NCI-H1436 treated with DMSO at 0.1 percent for 48 hours (cell line): ENCODE data around the gene WDR7.

Experiments used
- DNase-seq: peaks from one replicate; lab custom pipeline; 2025; lab: John Stamatoyannopoulos, UW

Gene WDR7

GRCh38 chr18:56995579-56996188 lies 344.5 kb downstream of the WDR7 start:
- no peak for DNase-seq

- DNase-seq, result no peak
Measured at GRCh38 chr18:56997200-56997599, 346.0 kb downstream of the WDR7 start.

- DNase-seq, result no peak
Measured at GRCh38 chr18:56999823-57000222, 348.7 kb downstream of the WDR7 start.

GRCh38 chr18:57002627-57003026 lies 351.5 kb downstream of the WDR7 start:
- no peak for DNase-seq

- no peak for DNase-seq
Measured at GRCh38 chr18:57003342-57003741, 352.2 kb downstream of the WDR7 start.

GRCh38 chr18:57004366-57005121 lies 353.4 kb downstream of the WDR7 start:
- DNase-seq, result no peak

GRCh38 chr18:57008001-57008686 lies 357.0 kb downstream of the WDR7 start:
- no peak for DNase-seq

- DNase-seq, result no peak
Measured at GRCh38 chr18:57009844-57010243, 358.7 kb downstream of the WDR7 start.

GRCh38 chr18:57014772-57015413 lies 363.7 kb downstream of the WDR7 start:
- DNase-seq, result no peak

- DNase-seq, result no peak
Measured at GRCh38 chr18:57015451-57015850, 364.3 kb downstream of the WDR7 start.

- DNase-seq, result no peak
Measured at GRCh38 chr18:57018845-57019244, 367.7 kb downstream of the WDR7 start.

GRCh38 chr18:57022716-57023115 lies 371.6 kb downstream of the WDR7 start:
- no peak for DNase-seq

- DNase-seq, result no peak
Measured at GRCh38 chr18:57023275-57023882, 372.2 kb downstream of the WDR7 start.

GRCh38 chr18:57025540-57025939 lies 374.4 kb downstream of the WDR7 start:
- DNase-seq, result no peak

GRCh38 chr18:57026316-57026715 lies 375.2 kb downstream of the WDR7 start:
- no peak for DNase-seq

GRCh38 chr18:57027190-57027708 lies 376.1 kb downstream of the WDR7 start:
- DNase-seq, result no peak

- DNase-seq, result peak; percentile 13
Measured at GRCh38 chr18:57029761-57030160, 378.6 kb downstream of the WDR7 start.

- no peak for DNase-seq
Measured at GRCh38 chr18:57030417-57030816, 379.3 kb downstream of the WDR7 start.

GRCh38 chr18:57035590-57035989 lies 384.4 kb downstream of the WDR7 start:
- DNase-seq, result no peak

- DNase-seq, result no peak
Measured at GRCh38 chr18:57038395-57038794, 387.2 kb downstream of the WDR7 start.

- DNase-seq, result no peak
Measured at GRCh38 chr18:57040175-57040574, 389.0 kb downstream of the WDR7 start.

GRCh38 chr18:57043241-57043640 lies 392.1 kb downstream of the WDR7 start:
- DNase-seq, result no peak
